Parathyroid adenoma (tissue), 2 donors: ENCODE measurements around the gene MEF2D.

Experiments used
- H2AFZ ChIP-seq: fragments of 300-600 bp; sonication (generic); one replicate; pipeline ENCODE4 v1.7.0; 2017; ENCODE audit warnings: antibody characterized with exemption, mild to moderate bottlenecking
- H3K27ac ChIP-seq: fragments of 300-600 bp; sonication (generic); one replicate; pipeline ENCODE4 v1.7.0; 2017
- H3K27me3 ChIP-seq: fragments of 300-600 bp; sonication (generic); one replicate; pipeline ENCODE4 v1.7.0; 2017; ENCODE audit warnings: low read length; ENCODE audit not compliant: control insufficient read depth, insufficient read depth
- H3K36me3 ChIP-seq: fragments of 300-600 bp; sonication (generic); one replicate; pipeline ENCODE4 v1.7.0; 2017; ENCODE audit warnings: low read length; ENCODE audit not compliant: control insufficient read depth, insufficient read depth
- H3K4me1 ChIP-seq: fragments of 300-600 bp; sonication (generic); one replicate; pipeline ENCODE4 v1.7.0; 2017; ENCODE audit warnings: control low read depth
- H3K4me2 ChIP-seq: fragments of 300-600 bp; sonication (generic); one replicate; pipeline ENCODE4 v1.7.0; 2017; ENCODE audit warnings: low read length
- H3K4me3 ChIP-seq: fragments of 300-600 bp; sonication (generic); one replicate; pipeline ENCODE4 v1.7.0; 2017; ENCODE audit warnings: low read depth, low read length
- H3K79me2 ChIP-seq: fragments of 300-600 bp; sonication (generic); one replicate; pipeline ENCODE4 v1.7.0; 2017; ENCODE audit warnings: control low read depth
- H3K9ac ChIP-seq: fragments of 300-600 bp; sonication (generic); one replicate; pipeline ENCODE4 v1.7.0; 2017; ENCODE audit warnings: mild to moderate bottlenecking
- H3K9me3 ChIP-seq: fragments of 300-600 bp; sonication (generic); one replicate; pipeline ENCODE4 v1.7.0; 2017; ENCODE audit warnings: low read length; ENCODE audit not compliant: control insufficient read depth
- CTCF ChIP-seq: fragments of 300-600 bp; sonication (generic); IDR thresholded peaks from one replicate; pipeline ENCODE4 v1.7.0; 2017; ENCODE audit warnings: antibody characterized with exemption, mild to moderate bottlenecking
- donor health status: primary hyperparathyroidism.

MEF2D gene

DNA sequence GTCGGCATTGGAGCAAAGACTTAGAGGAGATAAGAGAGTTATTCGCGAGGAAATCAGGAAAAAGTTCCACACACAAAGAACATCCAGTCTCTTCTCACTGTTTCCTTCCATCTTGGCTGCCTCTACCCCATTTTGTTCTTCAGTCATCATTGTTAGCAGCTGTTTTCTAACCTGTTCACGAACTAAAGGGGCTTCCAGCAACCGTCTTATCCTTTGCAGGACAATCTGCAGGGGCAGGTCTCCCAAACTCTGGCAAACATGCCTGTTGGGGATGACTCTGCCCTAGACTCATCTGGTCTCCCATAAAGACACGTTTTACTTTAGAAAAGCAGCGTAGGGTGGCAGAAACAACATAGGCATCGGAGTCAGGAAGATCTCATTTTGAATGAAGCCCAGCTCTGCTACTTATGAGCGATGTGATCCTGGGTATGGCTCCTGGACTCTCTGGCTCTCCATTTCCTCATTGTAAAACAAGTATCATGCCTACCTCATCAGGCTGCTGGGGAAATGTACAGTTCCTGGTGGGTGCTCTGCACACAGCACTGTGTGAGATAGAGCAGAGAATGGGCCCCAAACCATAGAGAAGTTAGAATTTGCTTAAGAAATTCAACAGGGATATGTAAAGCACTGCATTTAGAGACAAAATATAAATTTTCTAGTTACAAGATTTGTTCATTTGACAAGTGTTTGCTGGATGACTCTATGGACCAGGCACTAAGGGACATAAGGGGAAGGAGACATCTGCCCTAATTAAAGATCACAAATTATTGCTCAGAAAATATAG lies 59.7 kb downstream of the MEF2D start:
- Histone ChIP-seq H3K36me3 (no peaks in the 10 kb centered on the region), H3K4me1 (no peaks in the 10 kb centered on the region), H3K79me2 (no peaks in the 10 kb centered on the region), H3K4me2 (no peak overlapping the region), H3K4me3 (no peak overlapping the region), H3K27me3 (peaks cover 20% of the 10 kb centered on the region), H3K27ac (no peak overlapping the region), H2AFZ (no peak overlapping the region), H3K9ac (no peak overlapping the region), H3K9me3 (no peaks in the 10 kb centered on the region)
- TF ChIP-seq CTCF = no peak

- H3K4me1 ChIP-seq = no peaks in the 10 kb centered on the region
- H3K4me2 ChIP-seq = no peak overlapping the region
- no peak overlapping the region for H3K4me3 ChIP-seq
- no peak overlapping the region for H3K27ac ChIP-seq
- H2AFZ ChIP-seq = no peak overlapping the region
- H3K79me2 ChIP-seq = no peaks in the 10 kb centered on the region
- H3K27me3 ChIP-seq = peaks cover 20% of the 10 kb centered on the region
- no peaks in the 10 kb centered on the region for H3K9me3 ChIP-seq
- H3K9ac ChIP-seq = no peak overlapping the region
- no peaks in the 10 kb centered on the region for H3K36me3 ChIP-seq
- TF ChIP-seq CTCF = no peak
Measured at GRCh38 chr1:156439777-156440183, 60.8 kb downstream of the MEF2D start.

DNA sequence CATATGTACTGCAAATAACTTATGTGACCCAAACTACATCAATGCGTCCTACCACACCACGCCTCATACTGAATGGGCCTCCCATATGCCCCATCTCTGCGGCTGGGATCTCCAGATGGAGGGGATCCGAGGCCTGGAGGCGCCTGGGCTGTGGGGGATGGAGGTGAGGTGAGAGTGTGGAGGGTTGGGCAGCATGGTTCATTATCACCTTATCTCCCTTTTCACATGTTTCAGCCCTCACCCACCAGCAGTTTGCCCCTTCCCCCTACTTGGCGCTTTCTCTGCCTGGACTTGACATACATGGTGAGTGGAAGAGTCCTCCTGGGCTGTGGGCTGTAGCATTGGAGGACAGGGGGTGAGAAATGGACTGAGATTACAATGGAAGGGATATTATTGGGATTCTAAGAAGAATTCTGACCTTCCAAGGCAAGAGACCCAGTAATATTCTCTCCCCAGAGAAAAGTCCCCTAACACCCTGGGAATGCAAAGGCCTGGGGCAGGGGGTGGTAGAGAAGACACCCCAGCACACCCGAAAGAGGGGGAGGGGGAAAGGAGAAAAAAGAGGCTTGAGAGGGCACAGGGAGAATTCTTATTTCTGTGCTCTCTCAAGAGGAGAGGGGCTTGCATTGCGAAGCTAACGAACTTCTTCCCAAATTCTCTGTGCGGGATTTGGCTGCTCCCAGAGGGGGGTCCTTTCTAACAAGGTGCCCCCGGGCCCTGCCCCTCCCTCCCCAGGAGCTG lies 61.4 kb downstream of the MEF2D start:
- Histone ChIP-seq H3K9ac (no peak overlapping the region), H2AFZ (no peak overlapping the region), H3K36me3 (no peaks in the 10 kb centered on the region), H3K4me3 (no peak overlapping the region), H3K27ac (no peak overlapping the region), H3K27me3 (peaks cover 20% of the 10 kb centered on the region), H3K4me2 (no peak overlapping the region), H3K79me2 (no peaks in the 10 kb centered on the region), H3K4me1 (no peaks in the 10 kb centered on the region), H3K9me3 (no peaks in the 10 kb centered on the region)
- no peak for TF ChIP-seq CTCF

GRCh38 chr1:156438278-156438987 lies 62.1 kb downstream of the MEF2D start:
- Histone ChIP-seq H3K4me1 (no peaks in the 10 kb centered on the region), H3K4me2 (no peak overlapping the region), H3K9me3 (no peaks in the 10 kb centered on the region), H3K9ac (no peak overlapping the region), H3K36me3 (no peaks in the 10 kb centered on the region), H3K27ac (no peak overlapping the region), H3K79me2 (no peaks in the 10 kb centered on the region), H3K27me3 (peaks cover 20% of the 10 kb centered on the region), H2AFZ (no peak overlapping the region), H3K4me3 (no peak overlapping the region)
- TF ChIP-seq CTCF = no peak
